Fibroblast of skin of left biceps (primary cell): ENCODE data around the gene ADD3.

Experiments used
- DNase-seq, 2 experiments: peaks; one replicate each; pipeline ENCODE4 v3.0.0-alpha.2; 2013; ENCODE audit warnings: low read depth in 2 of 2

ADD3 gene

DNA sequence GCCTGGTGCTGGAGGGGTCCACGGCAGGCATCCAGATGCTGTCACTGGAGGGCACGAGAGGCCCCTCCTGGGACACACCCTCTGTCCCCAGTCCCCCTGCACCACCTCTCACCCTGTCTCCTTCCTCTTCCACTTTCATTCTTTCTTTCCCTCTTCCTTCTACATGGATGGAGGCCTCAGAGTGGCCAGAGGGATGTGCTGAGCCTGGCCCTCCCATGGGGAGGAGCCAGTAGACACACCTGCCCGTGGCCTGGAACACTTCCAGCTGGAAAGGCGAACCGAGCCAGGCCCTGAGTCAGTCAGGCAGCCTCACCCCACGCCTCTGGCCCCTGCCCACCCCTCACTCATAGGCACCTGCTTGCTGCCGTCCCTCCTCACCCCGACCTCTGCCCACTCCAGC, 143.7 kb downstream of the ADD3 start:
- DNase-seq: no peak

DNA sequence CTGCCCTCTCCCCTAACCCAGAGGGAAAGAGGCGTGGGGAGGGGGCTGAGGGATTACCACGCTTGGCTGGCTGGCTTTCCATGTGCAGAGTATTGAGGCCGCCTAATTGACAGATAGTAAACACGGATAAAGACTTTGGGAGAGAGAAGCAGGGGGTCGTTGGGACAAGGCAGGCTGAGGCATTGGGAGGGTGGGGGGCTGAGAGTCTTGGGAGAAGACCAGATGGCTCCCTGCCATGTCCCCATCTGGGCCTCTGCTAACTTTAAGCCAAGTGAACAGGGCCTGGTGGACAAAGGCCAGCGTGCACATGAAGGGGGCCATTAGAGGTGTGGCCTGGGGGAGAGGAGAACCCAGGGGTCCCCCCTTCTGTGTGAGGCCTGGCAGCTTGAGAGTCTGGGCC, 144.2 kb downstream of the ADD3 start:
- no peak for DNase-seq

DNA sequence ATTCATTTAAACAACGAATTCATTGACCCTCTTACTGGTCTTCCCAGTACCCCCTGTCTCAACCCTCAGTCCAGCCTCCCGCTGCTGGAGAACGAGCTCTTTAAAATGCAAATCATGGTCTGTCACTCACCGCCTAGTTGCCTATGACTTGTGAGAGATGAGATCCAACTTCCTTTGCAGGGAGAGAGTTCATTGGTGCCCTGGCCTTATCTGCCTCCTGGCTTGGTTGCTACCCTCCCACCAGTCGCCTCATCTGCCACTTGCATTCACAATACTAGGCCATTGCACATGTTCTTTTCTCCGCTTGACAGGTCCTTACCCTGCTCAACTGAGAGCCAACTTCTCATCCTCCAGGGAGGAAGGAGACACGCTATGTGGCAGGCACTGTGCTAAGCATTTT, 145.6 kb downstream of the ADD3 start:
- no peak for DNase-seq

DNA sequence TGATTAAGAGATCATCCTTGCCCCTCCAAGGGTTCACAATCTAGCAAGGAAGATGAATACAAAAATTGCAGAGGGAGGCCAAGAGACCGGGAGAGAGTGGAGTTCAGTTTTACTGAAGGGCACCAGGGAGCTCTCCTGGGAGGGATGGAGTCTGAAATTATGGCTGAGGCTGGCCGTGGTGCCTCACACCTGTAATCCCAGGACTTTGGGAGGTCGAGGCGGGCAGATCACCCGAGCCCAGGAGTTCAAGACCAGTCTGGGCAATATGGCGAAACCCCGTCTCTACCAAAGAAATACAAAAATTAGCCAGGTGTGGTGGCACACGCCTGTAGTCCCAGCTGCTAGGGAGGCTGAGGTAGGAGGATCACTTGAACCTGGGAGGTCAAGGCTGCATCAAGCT, 148.3 kb downstream of the ADD3 start:
- DNase-seq: no peak

DNA sequence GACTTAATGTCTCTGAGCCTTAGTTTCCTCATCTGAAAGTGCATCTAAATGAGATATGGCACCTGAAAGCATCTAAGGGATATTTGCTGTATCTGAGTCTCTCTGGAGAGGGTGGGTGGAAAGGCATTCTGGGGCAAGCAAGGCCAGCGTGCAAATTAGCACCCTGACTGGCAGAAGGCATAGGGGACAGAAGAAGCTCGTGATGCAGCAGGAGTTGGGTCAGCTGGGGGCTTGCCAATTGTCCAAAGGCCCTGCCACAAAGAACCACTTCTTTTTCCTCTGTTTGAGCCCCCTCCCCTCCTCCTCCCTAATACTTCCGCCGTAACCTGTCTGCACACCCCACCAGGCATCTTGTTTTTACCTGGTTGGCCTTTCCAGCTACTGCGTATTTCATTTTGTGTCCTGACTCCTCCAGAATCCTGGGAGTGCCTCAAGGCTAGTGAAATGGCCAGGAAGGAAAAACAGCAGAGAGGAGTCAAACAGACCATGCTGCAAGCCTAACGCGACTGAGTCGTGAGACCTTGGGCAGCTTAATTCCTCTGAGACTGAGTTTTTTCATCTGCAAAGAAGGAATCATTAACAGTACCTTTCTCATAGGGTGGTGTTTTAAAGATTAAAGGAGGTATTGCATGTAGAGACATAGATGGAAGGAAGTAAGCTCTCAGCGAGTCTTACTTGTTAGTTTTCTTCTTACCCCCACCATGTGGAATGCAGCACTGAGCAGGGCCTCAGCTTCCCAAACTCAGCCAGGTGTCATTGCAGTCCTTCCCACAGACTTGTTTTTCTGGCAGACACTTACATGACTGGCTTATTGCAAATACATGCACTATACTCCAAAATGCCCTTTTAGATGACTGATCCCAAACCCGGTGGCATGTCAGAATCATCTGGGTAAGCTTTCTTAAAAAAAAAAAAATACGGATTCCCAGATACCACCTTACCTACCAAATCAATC, 150.5 kb downstream of the ADD3 start:
- no peak for DNase-seq

DNA sequence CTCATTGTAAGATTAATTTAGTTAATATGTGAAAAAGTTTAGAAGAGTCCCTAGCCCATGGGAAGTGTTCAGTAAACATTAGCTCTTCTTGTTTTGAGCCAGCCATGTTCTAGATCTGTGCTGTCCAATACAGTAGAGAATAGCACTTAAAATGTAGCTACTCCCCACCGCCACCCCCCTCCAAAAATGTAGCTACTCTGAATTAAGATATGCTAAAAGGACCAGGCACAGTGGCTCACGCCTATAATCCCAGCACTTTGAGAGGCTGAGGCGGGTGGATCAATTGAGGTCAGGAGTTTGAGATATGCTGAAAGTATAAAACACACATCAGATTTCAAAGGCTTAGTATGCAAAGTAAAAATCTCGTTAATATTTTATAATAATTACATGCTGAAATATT, 152.3 kb downstream of the ADD3 start:
- DNase-seq: no peak

DNA sequence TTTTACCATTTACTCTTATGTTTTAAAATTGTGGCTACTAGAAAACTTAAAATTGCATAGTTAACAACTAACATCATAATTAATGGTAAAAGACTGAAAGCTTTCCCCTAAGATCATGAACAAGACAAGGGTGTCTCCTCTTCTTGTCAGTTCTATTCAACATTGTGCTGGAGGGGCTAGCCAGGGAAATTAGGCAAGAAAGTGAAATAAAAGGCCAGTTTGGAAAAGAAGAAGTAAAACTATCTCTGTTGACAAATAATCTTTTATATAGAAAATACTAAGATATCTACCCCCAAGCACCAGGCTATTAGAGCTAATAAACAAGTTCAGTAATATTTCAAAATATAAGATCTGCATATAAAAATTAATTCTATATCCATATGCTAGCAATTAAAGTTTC, 152.7 kb downstream of the ADD3 start:
- no peak for DNase-seq

DNA sequence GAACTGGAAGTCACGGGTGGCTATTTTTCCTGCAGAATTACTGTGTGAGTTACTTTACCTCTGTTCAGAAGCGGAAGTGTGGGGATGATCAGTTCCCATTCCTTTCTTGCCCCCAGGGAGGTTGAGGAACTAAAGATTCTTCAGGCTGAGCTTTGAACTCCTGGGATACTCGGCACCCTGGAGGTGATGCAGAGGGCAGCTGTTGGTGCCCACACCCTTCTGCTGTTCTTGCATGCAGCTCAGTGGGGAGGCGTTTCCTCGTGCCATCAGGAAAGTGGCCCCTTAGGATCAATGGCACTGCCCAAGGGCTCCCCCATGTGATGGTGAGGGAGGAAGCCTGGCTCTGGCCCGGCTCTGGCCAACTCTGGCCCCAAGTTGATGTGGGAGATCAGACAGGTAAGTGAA, 155.0 kb downstream of the ADD3 start:
- no peak for DNase-seq

DNA sequence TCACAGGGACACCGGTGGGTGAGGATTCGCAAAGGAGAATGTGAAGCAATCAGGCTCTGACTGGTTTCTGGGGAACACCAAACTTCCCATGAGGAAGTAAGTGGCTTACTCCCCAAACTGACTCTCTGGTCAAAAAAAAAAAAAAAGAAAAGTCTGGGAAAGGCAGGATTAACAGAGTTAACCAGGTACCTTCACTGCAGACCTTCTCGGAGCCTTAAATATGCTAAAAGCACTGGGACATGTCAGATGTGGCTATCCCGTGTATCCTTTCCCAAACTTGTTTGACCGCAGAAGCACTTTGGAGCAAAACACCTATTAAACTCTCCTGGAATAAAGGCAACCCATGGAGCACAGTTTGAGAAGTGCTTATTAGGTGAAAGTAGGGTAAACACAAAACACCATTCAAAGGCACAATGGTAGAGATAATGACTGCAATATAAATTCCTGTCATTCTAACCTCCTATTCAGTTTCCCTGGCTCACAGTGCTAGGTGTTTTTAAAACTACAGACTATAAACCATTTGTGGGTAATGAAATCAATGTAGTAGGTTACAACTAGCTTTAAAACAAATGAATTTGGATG, 155.5 kb downstream of the ADD3 start:
- DNase-seq: no peak

DNA sequence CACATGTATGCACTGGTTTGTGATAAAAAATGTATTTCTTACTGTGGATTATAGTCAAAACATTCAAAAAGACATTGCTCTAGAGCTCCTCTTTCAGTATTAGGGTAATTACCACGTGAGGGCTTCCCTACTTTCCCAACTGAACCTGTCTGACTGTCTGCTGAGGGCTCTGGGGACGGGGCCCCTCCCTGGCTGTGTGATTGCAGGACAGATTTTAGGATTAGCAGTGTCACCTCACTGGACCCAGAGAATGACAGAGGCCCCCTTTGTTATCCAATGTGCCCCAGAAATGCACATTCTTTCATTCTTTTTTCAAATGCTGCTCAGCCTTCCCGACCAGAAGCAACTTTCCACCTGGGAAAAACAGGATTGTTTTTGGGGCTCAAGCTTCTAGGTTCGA, 156.1 kb downstream of the ADD3 start:
- no peak for DNase-seq

DNA sequence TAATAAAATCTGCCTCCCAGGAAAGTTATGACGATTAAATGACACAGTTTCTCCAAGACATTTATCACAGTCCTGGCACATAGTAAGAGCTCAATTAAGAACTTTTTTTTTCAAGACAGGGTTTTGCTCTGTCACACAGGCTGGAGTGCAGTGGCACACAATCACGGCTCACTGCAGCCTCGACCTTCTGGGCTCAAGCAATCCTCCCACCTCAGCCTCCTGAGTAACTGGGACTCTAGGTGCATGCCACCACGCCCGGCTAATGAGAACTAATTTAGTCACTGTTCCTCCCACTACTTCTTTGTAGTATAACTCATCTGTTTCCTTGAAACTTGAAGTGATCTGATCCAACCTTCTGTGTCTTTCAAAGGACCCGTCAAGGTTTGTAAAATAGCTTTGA, 157.5 kb downstream of the ADD3 start:
- DNase-seq: no peak

DNA sequence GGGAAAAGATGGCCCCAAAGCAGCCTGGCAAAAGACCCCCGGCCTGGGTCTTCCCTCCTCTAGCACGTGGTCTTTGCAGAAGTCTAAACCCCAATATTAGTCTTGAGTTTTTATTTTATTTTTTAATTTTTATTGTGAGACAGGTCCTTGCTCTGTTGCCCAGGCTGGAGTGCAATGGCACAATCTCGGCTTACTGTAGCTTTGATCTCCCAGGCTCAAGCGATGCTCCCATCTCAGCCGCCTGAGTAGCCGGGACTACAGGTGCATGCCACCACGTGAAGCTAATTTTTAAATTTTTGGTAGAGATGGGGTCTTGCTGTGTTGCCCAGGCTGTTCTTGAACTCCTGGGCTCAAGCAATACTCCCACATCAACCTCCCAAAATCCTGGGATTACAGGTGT, 159.4 kb downstream of the ADD3 start:
- no peak for DNase-seq

DNA sequence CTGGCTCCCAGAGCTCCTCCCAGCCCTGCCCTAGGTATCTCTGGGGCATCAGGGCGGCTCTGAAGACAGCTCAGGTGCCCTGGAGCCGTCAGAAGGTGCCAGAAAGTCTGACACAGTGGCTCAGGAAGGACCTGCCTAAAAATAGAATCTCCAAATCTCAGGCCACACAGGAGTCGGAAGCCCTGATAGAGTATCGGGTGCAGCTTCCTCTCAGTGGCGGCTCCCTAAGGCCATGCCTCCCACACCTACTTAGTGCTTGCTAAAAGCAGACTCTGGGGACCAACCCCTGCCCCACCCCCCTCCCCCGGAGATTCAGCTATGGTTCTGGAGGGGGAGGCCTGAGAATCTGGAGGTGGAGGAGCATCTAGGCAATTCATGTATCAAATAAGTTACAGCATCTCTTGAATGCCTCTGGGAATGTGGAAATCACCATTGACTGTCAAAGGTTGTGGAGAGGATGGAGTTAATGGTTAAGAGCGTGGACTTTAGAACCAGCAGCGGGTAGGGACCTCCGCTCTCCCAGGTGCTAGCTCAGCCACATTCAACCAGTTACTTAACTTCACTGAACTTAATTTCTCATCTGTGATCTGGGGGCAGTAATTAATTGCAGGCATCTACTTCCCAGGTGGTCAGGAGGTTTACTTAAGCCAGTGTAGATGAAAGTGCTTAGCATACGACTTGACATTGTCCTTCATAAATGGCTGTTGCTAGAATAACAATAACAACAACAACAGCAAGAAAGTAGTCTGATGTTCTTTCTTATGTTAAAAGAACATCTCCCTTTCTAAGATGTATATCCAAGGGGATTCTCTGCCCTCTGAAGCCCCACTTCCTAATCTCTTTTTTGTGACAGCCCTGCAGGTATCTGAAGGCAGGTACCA, 161.1 kb downstream of the ADD3 start:
- DNase-seq: no peak

DNA sequence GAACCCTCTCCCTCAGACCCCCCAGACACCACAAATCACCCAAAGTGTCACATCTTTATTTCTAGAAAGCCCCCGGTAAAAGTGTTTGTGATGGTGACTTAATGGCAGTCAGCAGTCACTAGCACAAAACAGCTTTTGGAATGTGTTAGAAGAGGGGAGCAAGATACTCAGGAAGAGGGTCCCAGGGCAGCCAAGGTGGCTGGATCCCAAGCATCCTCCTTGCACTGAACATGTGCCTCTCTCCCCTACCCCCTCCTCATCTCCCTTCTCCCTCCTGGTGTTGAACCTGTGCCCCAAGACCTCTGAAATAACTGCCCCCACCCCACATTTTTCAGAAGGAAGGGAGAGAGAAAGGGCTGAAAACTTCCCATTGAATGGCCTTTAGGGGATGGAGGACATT, 161.8 kb downstream of the ADD3 start:
- no peak for DNase-seq

DNA sequence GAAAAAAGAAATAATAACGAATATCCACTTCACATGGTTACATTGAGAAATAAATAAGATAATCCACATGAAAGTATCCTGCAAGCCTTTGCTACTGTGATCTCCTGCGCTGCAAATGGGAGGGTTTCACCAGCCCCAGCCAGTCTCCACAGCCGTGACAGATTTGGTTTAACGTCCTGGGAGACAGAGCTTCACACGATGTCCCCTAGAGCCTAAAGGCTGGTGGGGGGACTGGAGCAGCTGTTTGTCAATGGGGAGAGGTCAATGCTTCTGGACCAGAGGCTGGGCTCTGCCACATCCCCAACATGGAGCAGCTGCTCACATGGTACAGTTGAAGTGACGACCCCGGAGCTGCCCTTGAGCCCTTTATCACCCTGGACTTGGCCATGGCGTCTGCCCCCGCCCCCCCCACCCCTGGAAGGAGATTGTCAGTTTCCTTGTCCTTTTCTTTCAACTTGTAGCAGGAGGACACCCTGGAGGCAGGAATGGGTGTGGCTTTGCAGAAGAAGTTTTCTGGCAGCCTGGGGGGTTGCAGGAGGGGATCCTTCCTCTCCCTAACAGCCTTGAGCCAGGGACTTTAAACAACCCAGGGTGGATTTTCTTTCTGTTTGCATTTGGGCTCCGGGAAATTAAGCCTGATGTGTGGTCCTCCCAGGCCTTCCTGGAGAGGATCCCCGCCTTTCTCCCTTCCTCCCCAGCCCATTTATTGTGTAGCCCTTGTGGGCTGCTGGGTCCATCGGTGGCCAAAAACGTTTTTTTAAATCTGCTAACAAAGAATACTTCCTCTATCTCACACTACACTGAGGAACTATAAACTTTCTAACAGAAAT, 162.6 kb downstream of the ADD3 start:
- no peak for DNase-seq

DNA sequence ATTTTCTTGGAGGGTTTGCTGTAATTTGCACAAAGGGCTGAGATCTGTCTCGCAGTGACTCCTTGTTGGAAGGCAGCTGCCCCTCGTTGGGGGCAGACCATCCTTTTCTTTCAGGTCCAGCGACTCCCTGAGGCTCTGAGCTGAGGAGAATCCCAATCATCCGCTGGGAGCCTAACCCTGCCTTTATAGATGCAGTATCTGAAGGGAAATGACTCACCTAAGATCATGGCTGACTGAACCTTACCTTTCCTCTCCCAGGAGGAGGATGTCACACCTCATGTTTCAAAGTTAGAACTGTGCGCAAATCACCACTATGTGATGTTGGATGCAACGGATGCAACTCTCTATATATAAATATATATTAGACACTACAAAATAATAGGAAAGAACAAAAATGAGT, 163.2 kb downstream of the ADD3 start:
- DNase-seq: no peak

DNA sequence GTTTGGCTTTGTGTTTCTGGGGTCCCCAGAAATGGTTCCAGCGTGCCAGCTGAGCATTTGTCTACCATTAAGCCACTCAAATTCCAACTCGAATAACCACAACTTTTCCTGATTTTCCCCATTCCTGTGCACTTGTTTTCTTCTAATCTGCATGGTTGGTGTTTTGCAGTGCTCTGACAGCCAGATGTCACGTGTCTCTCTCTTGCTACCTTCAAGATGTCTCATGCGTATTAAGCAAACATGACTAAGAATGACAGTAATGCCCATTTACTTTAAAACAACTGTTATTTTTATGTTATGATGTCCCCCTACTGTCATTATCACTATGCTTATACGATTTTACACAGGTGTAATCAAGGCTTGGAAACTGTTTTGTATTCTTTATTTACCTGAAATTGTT, 164.4 kb downstream of the ADD3 start:
- DNase-seq: no peak

DNA sequence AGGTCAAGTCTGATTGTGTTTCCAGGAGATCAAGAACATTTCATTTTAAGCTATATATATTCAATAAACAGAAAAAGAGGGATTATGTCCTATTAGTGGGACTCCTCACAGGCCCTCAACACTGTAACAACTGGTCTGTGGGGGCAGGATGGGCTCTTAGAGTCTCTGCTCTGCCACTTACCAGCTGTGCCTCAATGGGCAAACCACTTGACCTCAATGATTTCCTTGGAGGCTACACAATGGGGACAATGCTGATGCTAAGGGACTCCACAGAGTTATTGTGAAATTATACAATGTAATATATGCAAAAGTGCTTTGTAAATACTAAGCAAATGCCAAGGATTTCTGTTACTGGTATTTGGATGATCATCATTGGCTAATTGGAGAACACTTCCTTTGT, 166.4 kb downstream of the ADD3 start:
- DNase-seq: no peak

DNA sequence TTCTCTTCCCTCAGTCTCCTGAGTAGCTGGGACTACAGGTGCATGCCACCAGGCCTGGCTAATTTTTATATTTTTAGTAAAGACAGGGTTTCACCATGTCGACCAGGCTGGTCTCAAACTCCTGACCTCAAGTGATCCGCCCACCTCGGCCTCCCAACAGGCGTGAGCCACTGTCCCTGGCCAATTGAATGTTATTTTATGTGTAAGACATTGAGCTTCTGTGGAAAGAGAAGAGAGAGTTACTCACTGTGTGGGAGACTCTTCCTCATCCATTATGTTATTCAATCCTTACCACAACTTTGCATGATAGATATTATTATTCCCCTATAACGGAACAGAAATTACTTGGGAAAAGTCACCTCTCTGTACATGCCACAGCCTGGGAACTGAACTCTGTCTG, 167.0 kb downstream of the ADD3 start:
- DNase-seq: no peak

DNA sequence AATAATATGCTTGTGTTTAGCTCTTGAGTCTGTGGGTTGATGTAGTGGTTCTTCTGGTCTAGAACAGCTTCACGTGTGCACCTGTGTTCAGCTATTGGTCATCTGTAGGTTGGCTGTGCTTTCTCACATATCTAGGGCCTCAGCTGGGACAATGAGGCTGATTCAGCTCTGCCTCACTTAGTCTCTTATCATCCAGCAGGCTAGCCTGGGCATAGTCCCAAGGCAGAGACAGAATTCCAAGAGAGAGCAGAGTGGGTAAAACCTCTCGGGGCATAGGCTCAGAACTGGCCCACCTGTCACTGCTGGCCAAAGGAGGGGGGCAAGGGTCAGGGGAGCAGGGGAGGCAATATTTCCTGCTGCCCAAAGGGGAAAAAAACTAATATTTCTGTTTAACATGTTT, 167.6 kb downstream of the ADD3 start:
- DNase-seq: no peak

DNA sequence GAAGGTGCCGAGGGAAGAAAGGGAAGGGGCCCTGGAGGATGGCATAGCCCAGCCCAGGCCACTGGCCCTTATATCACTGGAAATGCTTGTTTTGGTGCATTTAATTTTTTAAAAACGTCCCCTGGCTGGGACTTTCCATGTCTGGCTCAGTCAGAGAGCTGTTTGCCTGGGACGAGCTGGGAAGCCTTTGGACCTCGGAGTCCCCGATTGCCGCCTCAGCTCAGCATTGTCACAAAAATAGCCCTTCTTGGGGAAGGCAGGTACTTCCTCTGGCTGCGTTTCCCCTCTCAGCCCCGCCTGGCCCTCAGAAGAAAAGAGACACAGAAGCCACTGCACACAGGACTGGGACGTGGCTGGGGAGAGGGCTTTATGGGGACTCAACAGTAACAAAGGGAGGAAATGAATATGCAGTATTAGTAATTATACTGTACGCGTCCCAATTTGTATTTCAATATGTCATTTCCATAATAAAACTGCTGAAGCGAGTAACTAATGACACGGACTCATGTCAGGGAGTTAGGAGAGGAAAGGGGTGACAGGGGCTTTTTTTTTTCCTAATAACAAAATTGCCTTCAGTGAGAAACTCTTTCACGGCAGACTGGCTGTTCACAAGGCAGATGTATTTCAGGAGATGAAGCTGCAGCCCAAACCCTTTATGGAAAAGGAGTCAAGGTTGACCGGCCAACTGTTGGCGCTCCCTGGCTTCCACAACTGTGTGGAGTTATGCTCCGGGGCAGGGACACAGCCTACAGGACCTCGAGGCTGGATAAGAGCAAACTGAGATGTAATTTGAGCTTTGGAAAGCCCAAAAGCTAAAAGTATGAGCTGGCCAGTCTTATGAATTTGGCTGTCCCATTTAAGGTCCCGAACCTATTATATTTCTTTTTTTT, 168.6 kb downstream of the ADD3 start:
- no peak for DNase-seq
